ENCODE measurements around the gene MAGI2. TPM values are rescaled to one million over a fixed set of nuclear protein-coding genes. Genes with fewer than 3 reads are reported as not detected.

The MAGI2 gene
- total and polyA plus RNA-seq, 2 experiments from 2014 or later = 3.5 to 4.1 TPM

GRCh38 chr7:78080811-78081210 lies 1372.7 kb downstream of the MAGI2 start:
- Histone ChIP-seq H3K9me2 (ENCODE audit: insufficient read depth) (no peaks in the 10 kb centered on the region), H3K4me2 (ENCODE audit: unreplicated experiment) (no peak overlapping the region), H4K20me1 (ENCODE audit: insufficient read depth) (no peaks in the 10 kb centered on the region), H3F3A (ENCODE audit: insufficient read depth) (no peaks in the 10 kb centered on the region), H3K27ac (no peak overlapping the region), H3K9ac (no peak overlapping the region), H3K79me2 (ENCODE audit: insufficient read depth) (no peaks in the 10 kb centered on the region), H3K4me1 (ENCODE audit: insufficient read depth) (peaks cover 15% of the 10 kb centered on the region), H2AFZ (no peak overlapping the region), H3K36me3 (ENCODE audit: low read depth) (no peaks in the 10 kb centered on the region), H3K9me3 (ENCODE audit: low read depth) (no peaks in the 10 kb centered on the region), H3K27me3 (replicated peaks; ENCODE audit: insufficient read depth) (no peaks in the 10 kb centered on the region), H3K4me3 (no peak overlapping the region)
- no peak for TF ChIP-seq EZH2phosphoT487 (IDR thresholded peaks at IDR 0.05; ENCODE audit: insufficient read depth, low read depth)
- no peak for TF ChIP-seq EZH2 (IDR thresholded peaks at IDR 0.05; ENCODE audit: insufficient read depth, poor library complexity, severe bottlenecking)
- 85 to 90% methylated on average over 4 of the region's 4 CpGs for WGBS, 2 experiments (ENCODE audit: low coverage in 1 of 2, low lambda C conversion rate in 2 of 2, missing lambda C conversion rate in 2 of 2)
- peak; percentile 47 for DNase-seq
- in situ Hi-C loops (cut with MboI) = no loop called here

- Histone ChIP-seq H3K4me1 (ENCODE audit: insufficient read depth) (peaks cover 15% of the 10 kb centered on the region), H3K4me3 (no peak overlapping the region), H3K36me3 (ENCODE audit: low read depth) (no peaks in the 10 kb centered on the region), H3F3A (ENCODE audit: insufficient read depth) (no peaks in the 10 kb centered on the region), H3K4me2 (ENCODE audit: unreplicated experiment) (no peak overlapping the region), H3K27me3 (replicated peaks; ENCODE audit: insufficient read depth) (no peaks in the 10 kb centered on the region), H3K9me3 (ENCODE audit: low read depth) (no peaks in the 10 kb centered on the region), H3K27ac (no peak overlapping the region), H3K79me2 (ENCODE audit: insufficient read depth) (no peaks in the 10 kb centered on the region), H4K20me1 (ENCODE audit: insufficient read depth) (no peaks in the 10 kb centered on the region), H2AFZ (no peak overlapping the region), H3K9ac (no peak overlapping the region), H3K9me2 (ENCODE audit: insufficient read depth) (no peaks in the 10 kb centered on the region)
- no peak for DNase-seq
- in situ Hi-C loops (cut with MboI) = no loop called here
- no peak for TF ChIP-seq EZH2phosphoT487 (IDR thresholded peaks at IDR 0.05; ENCODE audit: insufficient read depth, low read depth)
- TF ChIP-seq EZH2 (IDR thresholded peaks at IDR 0.05; ENCODE audit: insufficient read depth, poor library complexity, severe bottlenecking) = no peak
- 63 to 65% methylated on average over 2 of the region's 2 CpGs for WGBS, 2 experiments (ENCODE audit: low coverage in 1 of 2, low lambda C conversion rate in 2 of 2, missing lambda C conversion rate in 2 of 2)
These were observed 1373.2 kb downstream of the MAGI2 start for GRCh38 chr7:78080241-78080640.

GRCh38 chr7:78074713-78075112 lies 1378.8 kb downstream of the MAGI2 start:
- Histone ChIP-seq H3K4me2 (ENCODE audit: unreplicated experiment) (no peak overlapping the region), H3K27ac (no peak overlapping the region), H2AFZ (no peak overlapping the region), H3K9ac (no peak overlapping the region), H3K9me3 (ENCODE audit: low read depth) (no peaks in the 10 kb centered on the region), H3K4me1 (ENCODE audit: insufficient read depth) (peaks cover 5% of the 10 kb centered on the region; the same call in 1 of the 2 replicates), H4K20me1 (ENCODE audit: insufficient read depth) (no peaks in the 10 kb centered on the region), H3K27me3 (replicated peaks; ENCODE audit: insufficient read depth) (no peaks in the 10 kb centered on the region), H3K4me3 (no peak overlapping the region), H3K9me2 (ENCODE audit: insufficient read depth) (no peaks in the 10 kb centered on the region), H3K36me3 (ENCODE audit: low read depth) (no peaks in the 10 kb centered on the region), H3F3A (ENCODE audit: insufficient read depth) (no peaks in the 10 kb centered on the region), H3K79me2 (ENCODE audit: insufficient read depth) (no peaks in the 10 kb centered on the region)
- TF ChIP-seq EZH2 (IDR thresholded peaks at IDR 0.05; ENCODE audit: insufficient read depth, poor library complexity, severe bottlenecking) = no peak
- no peak for TF ChIP-seq EZH2phosphoT487 (IDR thresholded peaks at IDR 0.05; ENCODE audit: insufficient read depth, low read depth)
- WGBS, 2 experiments (ENCODE audit: low coverage in 1 of 2, low lambda C conversion rate in 2 of 2, missing lambda C conversion rate in 2 of 2) = 79 to 87% methylated on average over 3 of the region's 3 CpGs
- in situ Hi-C loops (cut with MboI) = no loop called here
- DNase-seq = no peak

- no peaks in the 10 kb centered on the region for H4K20me1 ChIP-seq (ENCODE audit: insufficient read depth)
- no peaks in the 10 kb centered on the region for H3F3A ChIP-seq (ENCODE audit: insufficient read depth)
- no peak for DNase-seq
- H3K27ac ChIP-seq = no peak overlapping the region
- whole genome bisulfite sequencing, 2 experiments (ENCODE audit: low coverage in 1 of 2, low lambda C conversion rate in 2 of 2, missing lambda C conversion rate in 2 of 2) = 81 to 88% methylated on average over 9 of the region's 9 CpGs
- no peak overlapping the region for H3K4me3 ChIP-seq
- no peak for TF ChIP-seq EZH2 (IDR thresholded peaks at IDR 0.05; ENCODE audit: insufficient read depth, poor library complexity, severe bottlenecking)
- TF ChIP-seq EZH2phosphoT487 (IDR thresholded peaks at IDR 0.05; ENCODE audit: insufficient read depth, low read depth) = no peak
- H3K27me3 ChIP-seq (replicated peaks; ENCODE audit: insufficient read depth) = no peaks in the 10 kb centered on the region
- H3K4me1 ChIP-seq (ENCODE audit: insufficient read depth) = no peaks in the 10 kb centered on the region
- no peaks in the 10 kb centered on the region for H3K9me3 ChIP-seq (ENCODE audit: low read depth)
- no peak overlapping the region for H2AFZ ChIP-seq
- H3K36me3 ChIP-seq (ENCODE audit: low read depth) = no peaks in the 10 kb centered on the region
- no peak overlapping the region for H3K4me2 ChIP-seq (ENCODE audit: unreplicated experiment)
- no peaks in the 10 kb centered on the region for H3K9me2 ChIP-seq (ENCODE audit: insufficient read depth)
- no peaks in the 10 kb centered on the region for H3K79me2 ChIP-seq (ENCODE audit: insufficient read depth)
- no peak overlapping the region for H3K9ac ChIP-seq
- in situ Hi-C loops (cut with MboI) = no loop called here
These were observed 1379.7 kb downstream of the MAGI2 start for GRCh38 chr7:78073609-78074382.
